ENCODE results near the gene LRRC8E.

LRRC8E gene

DNA sequence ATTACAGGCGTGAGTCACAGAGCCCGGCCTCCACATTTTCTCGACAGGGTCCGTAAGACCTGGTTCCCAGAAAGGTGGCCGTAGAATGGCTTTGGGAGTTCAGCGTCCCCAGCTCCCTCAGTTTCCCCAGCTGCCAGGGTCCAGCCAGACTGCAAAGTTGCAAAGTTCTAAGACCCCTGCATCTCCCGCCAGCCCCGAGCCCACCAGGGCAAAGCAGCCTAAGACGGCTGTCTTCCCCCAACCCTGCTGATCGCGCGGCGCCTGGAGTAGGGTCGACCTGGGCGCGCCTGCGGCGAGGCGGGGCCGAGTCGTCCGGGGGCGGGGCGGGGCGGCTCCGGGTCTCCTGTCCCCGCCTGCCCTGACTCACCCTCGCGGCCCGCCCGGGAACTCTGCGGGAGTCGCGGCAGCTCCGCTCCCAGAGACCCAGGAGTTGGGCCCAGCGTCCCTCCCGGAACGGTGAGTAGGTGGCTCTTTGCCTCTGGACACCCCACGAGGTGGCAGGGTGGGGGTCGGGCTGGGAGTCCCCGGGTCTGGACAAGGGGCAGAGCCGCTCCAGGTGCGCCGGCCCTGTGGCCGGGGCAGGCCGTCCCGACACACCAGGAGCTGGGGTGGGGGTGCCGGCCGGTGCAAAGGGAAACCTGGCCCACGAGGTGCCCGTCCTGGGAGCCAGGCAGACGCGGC lies at the start of gene LRRC8E:
LRRC8E (plus strand) TSS at position 366 of the 681 bp plus-strand sequence. CDS start 7,094 bp downstream, outside the sequence.
- no peak for DNase-seq

DNA sequence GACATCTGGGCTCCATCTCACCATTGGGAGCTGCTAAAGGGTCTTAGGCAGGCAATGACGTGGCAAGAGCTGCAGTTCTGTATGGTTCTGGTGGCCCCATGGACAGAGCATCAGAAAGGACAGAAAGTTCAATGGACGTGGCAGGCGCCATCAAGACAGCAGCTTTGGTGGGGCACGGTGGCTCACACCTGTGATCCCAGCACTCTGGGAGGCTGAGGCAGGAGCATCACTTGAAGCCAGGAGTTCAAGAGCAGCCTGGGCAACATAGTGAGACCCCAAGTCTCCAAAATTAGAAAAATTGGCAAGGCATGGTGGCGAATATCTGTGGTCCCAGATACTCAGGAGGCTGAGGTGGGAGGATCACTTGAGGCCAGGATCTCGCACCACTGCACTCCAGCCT lies 48.8 kb upstream of the LRRC8E start:
- no peak for DNase-seq

DNA sequence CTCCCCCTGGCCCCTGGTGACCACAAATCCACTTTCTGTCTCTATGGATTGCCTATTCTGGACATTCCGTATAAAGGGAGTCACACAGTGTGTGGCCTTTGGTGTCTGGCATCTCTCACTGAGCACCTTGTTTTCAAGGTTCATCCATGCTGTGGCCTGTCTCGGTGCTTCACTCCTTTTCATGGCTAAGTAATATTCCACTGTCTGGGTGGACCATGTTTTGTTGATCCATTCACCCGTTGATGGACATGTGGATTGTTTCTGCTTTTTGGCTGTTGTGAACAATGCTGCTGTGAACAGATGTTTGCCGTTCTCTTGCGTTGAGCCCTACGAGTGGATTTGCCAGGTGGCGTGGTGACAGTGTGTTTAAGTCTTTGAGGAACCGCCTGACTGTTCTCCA lies 47.7 kb upstream of the LRRC8E start:
- no peak for DNase-seq

DNA sequence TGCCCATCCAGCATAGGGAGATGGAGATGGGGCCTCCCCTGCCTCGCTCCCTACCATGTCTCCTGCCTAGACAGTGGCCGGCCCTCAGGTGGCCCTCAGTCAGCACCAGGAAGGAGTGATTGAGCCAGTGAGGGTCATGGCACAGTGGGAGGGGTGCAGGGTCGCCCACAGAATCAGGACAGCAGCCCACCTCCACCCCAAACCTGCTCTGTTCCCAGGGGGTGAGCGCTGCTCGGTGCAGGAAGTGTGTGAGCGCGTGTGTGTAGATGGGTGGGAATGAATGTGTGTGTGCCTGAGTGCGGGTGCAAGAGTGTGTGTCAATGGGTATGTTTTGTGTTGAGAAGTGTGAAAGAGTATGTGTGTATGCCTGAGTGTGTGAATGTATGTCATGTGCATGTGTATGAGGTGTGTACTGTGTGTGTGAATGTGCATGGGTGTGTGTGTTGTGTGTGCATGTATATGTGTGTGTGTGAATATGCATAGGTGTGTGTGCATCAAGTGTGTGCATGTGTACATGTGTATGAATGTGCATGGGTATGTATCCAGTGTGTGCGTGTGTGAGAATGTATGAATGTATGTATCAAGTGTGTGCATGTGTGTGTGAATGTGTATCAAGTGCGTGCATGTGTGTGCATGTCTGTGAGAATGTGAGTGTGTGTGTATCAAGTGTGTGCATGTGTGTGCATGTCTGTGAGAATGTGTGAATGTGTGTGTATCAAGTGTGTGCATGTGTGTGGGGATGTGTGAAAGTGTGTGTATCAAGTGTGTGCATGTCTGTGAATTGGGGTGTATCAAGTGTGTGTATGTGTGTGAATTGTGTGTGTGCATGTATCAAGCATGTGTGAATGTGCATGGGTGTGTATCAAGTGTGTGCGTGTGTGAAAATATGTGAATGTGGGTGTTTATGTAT lies 46.3 kb upstream of the LRRC8E start:
- DNase-seq = no peak

DNA sequence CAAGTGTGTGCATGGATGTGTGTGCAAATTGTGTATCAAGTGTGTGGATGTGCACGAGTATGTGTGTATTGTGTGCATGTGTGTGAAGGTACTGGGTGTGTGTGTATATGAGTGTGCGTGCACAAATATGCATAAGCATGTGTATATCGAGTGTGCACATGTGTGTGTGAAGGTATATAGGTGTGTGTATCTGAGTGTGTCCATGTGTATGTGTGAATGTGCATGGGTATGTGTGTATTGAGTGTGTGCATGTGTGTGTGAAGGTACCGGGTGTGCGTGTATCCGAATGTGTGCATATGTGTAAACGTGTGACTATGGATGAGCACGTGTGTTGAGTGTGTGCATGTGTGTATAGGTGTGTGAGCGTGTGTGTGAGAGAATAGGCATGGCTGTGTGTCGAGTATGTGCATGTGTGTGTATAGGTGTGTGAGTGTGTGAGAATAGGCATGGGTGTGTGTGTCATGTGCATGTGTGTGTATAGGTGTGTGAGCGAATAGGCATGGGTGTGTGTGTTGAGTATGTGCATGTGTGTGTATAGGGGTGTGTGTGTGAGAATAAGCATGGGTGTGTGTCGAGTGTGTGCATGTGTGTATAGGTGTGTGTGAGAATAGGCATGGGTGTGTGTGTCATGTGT lies 45.5 kb upstream of the LRRC8E start:
- no peak for DNase-seq

DNA sequence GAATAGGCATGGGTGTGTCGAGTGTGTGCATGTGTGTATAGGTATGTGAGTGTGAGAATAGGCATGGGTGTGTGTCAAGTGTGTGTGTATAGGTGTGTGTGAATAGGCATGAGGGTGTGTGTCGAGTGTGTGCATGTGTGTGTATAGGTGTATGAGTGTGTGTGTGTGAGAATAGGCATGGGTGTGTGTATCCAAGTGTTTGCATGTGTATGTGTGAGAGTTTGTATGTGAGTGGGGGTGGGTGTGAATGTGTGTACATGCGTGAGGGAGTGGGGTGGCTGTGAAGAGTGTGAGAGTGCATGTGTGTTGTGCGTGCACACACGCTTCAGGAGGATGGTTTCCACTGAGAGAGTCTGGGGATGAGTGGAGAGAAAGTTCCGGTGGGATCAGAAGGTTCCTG lies 44.8 kb upstream of the LRRC8E start:
- DNase-seq = no peak

DNA sequence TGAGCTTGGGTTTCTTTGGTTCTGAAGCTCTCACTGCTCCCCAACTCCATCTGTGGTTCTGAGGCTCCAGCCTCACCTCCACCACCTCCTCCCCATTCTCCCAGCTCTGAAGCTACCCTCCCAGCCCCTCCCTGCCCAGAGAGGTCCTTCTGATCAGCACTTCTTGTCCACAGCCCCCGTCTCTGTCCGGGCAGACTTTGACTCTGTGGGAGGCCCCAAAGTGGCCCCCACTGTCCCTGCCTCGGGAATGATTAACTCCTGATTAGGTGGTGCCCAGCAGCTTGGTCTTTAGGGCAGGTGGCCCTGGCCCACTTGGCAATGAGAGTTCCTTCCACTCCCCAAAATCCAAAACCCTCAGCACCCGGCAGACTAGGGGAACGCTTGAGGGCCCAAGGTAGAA lies 43.9 kb upstream of the LRRC8E start:
- DNase-seq = no peak

DNA sequence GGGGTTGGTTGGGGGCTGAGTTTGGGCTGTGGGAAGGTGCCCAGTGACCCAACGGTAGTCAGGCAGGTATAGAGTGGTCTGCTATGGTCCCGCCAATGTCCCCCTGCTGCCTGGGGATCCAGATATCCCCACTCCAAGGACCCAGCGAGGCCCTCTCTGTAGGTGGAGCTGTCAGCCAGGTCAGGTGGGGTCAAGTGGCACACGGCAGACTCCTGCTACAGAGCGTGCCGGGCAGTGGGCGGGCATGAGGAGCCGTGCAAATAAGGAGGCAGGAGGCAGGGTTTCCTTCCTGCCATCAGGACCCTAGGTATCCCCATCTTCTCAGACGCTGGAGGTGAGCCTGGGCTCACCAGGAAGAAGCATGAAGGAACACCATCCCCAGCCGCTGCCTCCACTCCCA lies 43.4 kb upstream of the LRRC8E start:
- DNase-seq = no peak

DNA sequence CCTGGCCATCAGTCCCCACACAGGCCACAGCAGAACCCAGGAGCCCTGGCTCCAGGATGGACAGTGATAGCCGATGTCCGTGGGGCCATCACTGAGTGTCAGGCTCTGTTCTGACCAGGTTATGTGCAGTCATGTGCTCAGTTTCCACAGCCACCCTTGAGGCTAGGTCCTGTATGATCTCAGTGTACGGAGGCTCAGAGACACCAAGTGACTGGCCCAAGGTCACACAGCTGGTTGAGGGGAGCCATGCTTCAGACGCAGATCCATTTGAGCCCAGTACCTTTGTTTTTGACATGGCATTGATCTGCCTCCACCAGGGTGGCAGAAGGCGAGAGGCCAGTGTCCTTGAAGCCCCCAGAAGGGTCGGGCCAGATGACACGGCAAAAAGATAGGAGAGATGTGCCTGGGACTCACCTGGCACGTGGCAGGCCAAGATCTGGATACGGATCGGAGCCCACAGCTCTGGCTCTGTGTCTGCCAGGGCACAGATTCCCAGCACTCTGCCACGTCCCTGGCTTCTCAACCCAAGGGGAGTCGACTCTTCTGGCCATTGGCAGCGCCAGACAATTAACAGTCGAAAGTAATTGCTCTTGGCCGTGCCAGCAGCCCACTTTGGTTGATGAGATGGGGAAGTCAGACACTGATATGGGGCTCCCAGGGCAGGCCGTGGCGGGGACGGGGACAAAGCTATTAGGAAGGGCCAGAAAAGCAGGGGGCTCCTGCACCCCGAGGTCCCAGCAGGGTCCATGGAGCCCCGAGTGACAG lies 42.7 kb upstream of the LRRC8E start:
- DNase-seq = no peak

DNA sequence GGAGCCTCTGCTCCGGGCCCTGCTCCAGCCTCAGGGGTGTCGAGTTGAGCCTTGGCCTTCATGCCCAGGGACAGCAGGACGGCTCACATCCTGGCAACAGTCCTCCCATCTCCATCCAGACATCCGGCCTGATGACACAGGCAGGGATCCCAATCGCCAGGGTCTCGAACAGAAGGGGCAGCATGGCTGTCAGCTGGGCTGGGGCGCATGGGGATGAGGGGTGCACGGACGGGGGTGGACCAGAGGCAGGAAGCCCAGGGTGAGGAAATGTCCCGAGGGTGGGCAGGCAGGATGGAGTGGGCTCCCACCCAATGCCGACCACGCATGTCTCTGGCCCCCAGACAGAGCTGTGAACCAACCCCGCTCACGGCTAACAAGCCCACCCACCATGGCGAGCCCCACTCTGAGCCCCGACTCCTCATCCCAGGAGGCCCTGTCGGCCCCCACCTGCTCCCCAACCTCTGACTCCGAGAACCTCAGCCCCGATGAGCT lies 42.1 kb upstream of the LRRC8E start:
- DNase-seq = no peak

DNA sequence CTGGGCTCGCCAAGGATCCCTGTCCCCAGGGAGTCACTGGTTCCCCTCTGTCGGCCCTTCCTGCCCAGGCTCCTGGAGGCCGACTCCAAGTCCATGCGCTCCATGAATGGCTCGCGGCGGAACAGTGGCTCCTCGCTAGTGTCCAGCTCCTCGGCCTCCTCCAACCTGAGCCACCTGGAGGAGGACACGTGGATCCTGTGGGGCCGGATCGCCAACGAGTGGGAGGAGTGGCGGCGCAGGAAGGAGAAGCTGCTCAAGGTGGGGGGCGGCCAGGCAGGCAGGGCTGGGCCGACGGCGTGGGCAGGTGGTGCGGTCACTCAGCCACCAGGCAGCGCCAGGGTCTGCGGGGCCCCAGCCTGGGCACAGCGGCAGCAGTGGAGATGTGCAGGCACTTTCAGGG lies 40.6 kb upstream of the LRRC8E start:
- DNase-seq = no peak

DNA sequence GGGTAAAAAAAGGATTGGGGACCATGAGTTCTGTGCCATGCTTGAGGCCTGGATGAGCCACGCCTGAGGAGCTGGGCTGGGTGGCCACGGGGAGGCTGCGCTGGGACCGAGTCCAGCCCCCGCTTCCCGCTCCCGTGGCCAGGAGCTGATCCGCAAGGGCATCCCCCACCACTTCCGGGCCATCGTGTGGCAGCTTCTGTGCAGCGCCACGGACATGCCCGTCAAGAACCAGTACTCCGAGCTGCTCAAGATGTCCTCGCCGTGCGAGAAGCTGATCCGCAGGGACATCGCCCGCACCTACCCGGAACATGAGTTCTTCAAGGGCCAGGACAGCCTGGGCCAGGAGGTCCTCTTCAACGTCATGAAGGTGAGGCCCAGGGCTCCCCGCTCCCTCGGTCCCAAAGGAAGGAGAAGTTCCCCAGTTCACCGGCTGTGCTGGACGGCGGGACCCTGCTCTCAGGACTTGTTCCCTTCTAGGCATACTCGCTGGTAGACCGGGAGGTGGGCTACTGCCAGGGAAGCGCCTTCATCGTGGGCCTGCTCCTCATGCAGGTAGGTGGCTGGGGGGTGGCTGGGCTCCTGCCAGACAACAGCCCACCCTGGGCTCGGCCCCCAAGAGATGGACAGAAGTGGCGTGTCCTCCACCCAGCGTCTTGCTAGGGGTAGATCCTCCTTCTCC lies 39.4 kb upstream of the LRRC8E start:
- DNase-seq = no peak

DNA sequence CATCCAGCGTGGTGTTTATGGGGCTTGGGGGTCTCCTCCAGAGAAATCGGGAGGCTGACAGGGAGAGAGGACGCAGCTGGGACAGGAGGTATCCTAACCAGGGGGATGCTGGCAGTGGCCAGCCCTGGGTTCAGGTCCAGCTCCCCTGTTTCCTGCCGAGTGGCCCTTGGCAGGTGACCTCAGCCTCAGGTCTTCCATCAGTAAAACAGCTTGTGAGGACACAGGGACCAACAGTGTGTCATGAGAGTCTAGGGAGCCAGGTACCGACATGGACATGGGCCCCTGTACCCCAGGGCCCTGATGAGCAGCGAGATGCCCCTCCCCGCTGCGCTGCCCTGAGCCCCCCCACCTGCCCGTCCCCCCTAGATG lies 38.7 kb upstream of the LRRC8E start:
- DNase-seq = no peak

DNA sequence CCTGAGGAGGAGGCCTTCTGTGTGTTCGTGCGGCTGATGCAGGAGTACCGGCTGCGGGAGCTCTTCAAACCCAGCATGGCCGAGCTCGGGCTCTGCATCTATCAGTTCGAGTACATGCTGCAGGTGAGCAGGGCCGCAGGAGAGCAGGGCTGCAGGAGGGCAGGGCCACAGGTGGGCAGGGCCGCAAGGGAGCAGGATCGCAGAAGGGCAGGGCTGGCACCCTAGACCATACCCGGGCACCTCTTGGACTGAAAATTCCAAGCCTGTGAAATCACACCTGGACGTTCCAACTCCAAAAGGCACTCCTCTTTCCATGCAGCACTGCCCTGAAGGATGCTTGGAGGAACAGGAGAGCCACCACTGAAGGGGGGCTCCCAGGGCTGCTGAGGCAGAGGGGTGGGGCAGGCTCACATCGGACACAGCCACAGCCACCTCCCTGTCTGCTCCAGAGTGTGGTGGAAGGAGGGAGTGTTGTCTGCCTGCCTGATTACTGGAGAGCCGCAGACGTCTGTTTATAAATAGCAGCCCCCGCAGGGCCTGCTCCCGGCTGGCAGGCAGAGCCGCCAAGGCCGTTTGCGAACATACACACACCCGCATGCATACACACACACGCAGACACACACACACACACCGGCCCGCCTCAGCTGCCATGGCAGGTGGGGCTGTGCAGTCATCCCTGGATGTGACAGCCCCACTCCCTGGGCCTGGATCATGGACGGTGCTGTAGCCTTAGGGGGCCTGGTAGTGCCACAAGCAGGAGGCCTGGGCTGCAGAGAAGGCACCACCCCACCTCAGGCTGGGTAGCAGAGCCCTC lies 38.1 kb upstream of the LRRC8E start:
- DNase-seq = no peak

DNA sequence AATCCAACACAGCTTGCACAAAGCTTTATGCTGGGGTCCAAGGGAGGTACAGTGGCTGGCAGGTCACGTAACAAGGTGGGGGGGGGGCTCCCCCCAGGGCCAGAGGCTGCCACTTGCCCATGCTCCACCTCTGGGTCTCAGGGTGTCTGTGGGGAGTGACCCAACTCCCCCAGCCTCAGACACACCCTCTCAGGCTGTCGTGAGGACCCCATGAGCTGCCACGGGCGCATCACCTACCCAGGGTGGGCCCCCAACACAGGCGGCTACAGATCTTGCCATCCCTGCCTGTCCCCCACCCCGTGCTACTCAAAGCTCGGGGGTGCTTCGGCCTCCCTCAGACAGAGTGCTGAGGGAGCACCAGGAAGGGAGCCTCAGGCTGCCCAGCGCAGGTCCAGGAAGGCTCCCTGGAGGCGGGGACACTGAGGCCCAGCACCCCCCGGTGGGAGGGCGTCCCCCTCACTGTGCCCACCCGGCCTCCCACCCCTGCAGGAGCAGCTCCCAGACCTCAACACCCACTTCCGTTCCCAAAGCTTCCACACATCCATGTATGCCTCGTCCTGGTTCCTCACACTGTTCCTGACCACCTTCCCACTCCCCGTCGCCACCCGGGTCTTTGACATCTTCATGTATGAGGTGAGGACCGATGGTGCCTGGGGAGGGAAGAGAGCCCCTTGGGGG lies 37.2 kb upstream of the LRRC8E start:
- no peak for DNase-seq

DNA sequence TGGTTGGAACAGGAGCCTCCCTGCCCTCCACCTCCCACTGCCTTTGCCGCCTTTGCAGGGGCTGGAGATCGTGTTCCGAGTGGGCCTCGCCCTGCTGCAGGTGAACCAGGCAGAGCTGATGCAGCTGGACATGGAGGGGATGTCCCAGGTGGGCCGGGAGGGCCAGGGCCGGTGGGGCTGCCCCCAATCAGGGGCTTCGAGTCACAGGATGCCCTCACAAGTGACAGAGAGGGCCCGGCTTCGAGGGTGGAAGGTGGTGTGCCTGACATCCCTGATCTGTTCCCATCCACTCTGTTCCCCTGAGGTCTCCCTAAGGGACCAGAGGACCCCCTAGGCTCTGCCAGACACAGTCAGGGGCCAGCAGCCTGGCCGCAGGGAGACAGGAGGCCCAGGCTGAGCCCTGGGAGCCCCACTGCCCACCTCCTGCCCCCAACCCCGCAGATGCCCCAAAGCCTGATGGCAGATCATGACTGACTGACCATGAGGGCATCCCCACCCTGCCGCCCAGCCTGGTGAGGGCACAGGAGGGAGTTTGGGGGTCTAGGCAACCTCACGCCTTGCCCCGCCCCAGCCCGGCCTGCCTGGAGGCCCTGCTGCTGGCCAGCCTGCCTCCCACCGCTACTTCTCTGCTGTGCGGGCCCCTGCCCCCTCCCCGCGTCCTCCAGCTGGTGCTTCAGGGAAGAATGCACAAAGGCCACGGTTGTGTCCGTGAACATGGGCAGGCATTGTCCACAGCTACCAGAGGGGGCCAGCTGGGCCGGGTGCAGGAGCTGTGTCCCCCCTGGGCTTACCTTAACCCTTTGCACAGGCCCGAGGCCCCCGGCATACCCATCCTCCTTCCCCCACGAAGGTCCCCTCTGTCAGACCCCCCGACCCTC lies 36.4 kb upstream of the LRRC8E start:
- DNase-seq = no peak

DNA sequence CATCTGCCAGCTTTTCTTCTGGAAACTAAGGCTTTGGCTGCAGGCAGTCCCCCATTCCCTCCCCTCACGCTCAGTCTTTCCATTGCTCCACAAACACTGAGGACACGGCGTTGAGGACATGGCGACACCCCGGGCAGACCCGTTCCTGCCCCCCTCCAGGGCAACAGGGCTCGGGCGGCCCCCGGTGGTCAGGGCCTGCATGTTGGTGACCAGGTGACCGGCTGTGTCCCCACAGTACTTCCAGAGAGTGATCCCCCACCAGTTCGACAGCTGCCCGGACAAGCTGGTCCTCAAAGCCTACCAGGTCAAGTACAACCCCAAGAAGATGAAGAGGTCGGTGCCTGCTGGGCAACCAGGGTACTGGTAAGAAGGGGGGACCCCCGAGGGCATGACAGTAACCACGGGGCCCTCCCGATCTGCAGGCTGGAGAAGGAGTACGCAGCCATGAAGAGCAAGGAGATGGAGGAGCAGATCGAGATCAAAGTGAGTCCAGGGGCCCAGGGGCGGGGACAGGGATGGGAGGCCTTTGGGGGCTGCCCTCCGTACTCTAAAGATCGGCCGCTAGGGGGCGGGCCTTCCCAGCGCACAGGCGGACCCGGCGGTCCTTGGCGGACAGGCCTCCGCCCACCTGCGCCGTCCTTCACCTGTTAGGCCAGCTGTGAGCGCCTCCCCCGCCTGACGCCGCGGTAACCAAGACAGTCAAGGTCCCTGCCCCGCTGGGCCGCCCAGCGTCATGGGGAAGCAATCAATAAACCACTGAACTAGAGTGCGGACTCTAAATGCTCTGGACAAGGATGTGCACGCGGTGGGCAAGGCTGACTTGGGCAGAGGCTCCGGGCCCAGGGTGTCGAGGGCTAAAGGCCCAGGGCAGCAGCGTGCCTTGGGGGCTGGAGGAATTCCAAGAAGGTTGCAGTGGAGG lies 35.2 kb upstream of the LRRC8E start:
- DNase-seq = peak; percentile 69

DNA sequence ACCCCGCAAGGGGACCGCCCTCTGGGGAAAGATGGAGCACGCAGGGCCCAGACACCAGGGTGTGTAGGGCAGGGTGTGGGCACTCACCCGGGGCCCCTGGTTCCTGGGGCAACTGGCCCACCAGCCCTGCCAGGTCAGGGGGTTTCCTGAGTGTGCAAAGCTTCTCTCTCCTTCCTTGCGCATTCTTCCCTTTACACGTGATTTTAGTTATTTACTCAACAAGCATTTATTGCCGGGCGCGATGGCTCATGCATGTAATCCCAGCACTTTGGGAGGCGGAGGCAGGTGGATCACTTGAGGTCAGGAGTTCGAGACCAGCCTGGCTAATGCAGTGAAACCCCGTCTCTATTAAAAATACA lies 34.6 kb upstream of the LRRC8E start:
- no peak for DNase-seq
